GM23248 (cell line): ENCODE data around the gene IGSF3.
"Not testable (repeated sequence)": the region's sequence is repeated elsewhere in the genome, so short reads cannot be mapped to it uniquely, and the experiment has no call there.

Experiments
- EZH2 ChIP-seq: fragments of 200-600 bp; sonication (generic); IDR thresholded peaks from 2 replicates; pipeline ENCODE4 v1.6.1; 2018; ENCODE audit warnings: antibody characterized with exemption, mild to moderate bottlenecking; ENCODE audit not compliant: insufficient read depth, poor library complexity, severe bottlenecking
- EZH2phosphoT487 ChIP-seq: fragments of 200-600 bp; sonication (generic); IDR thresholded peaks from 2 replicates; pipeline ENCODE4 v1.6.1; 2018; ENCODE audit warnings: antibody characterized with exemption, moderate library complexity, mild to moderate bottlenecking, low read depth; ENCODE audit not compliant: insufficient read depth

- not testable (repeated sequence) for TF ChIP-seq EZH2, EZH2phosphoT487
Measured at GRCh38 chr1:116636584-116636983, 30.9 kb downstream of the IGSF3 start.
